GM23338 (cell line): ENCODE results near the gene DIAPH1. TPM values are rescaled to one million over a fixed set of nuclear protein-coding genes. Genes with fewer than 3 reads are reported as not detected.

Source experiments
- ATAC-seq: fragments of 200-7000 bp; cut with Tn5 transposase; 3 replicates; pipeline ENCODE4 v1.9.1; 2020
- DNase-seq: peaks from one replicate; pipeline ENCODE4 v3.0.0-alpha.2; 2015; ENCODE audit warnings: low spot score
- H2AFZ ChIP-seq: fragments of 200-600 bp; sonication (generic); 2 replicates; pipeline ENCODE4 v1.8.0; 2016; ENCODE audit warnings: antibody characterized with exemption, mild to moderate bottlenecking, moderate library complexity
- H3F3A ChIP-seq: fragments of 200-600 bp; sonication (generic); replicated peaks from 2 replicates; pipeline ENCODE4 v1.8.0; 2017; ENCODE audit warnings: antibody characterized with exemption, mixed run types, low read depth
- H3K27ac ChIP-seq: fragments of 200-600 bp; sonication (generic); 2 replicates; pipeline ENCODE4 v1.6.1; 2016; ENCODE audit warnings: low read depth
- H3K27me3 ChIP-seq: fragments of 200-600 bp; sonication (generic); 2 replicates; pipeline ENCODE4 v1.8.0; 2016; ENCODE audit warnings: mild to moderate bottlenecking, mixed run types, moderate library complexity; ENCODE audit not compliant: insufficient read depth
- H3K36me3 ChIP-seq: fragments of 200-600 bp; sonication (generic); 2 replicates; pipeline ENCODE4 v1.8.0; 2016; ENCODE audit warnings: mild to moderate bottlenecking; ENCODE audit not compliant: insufficient read depth
- H3K4me1 ChIP-seq: fragments of 200-600 bp; sonication (generic); 2 replicates; pipeline ENCODE4 v1.8.0; 2016; ENCODE audit warnings: mild to moderate bottlenecking, moderate library complexity; ENCODE audit not compliant: insufficient read depth
- H3K4me2 ChIP-seq: fragments of 200-600 bp; sonication (generic); 2 replicates; pipeline ENCODE4 v1.7.1; 2017; ENCODE audit warnings: mixed run types
- H3K4me3 ChIP-seq: fragments of 200-600 bp; sonication (generic); 2 replicates; pipeline ENCODE4 v1.6.1; 2016; ENCODE audit warnings: mixed run types
- H3K79me2 ChIP-seq: fragments of 200-600 bp; sonication (generic); replicated peaks from 2 replicates; pipeline ENCODE4 v1.8.0; 2017; ENCODE audit warnings: mild to moderate bottlenecking; ENCODE audit not compliant: insufficient read depth
- H3K9me2 ChIP-seq: fragments of 200-600 bp; sonication (generic); 2 replicates; pipeline ENCODE4 v1.8.0; 2017; ENCODE audit not compliant: insufficient read depth
- H4K20me1 ChIP-seq: fragments of 200-600 bp; sonication (generic); replicated peaks from 2 replicates; pipeline ENCODE4 v1.8.0; 2017; ENCODE audit warnings: mild to moderate bottlenecking; ENCODE audit not compliant: insufficient read depth
- H3K27ac Mint-ChIP-seq: 2 replicates; pipeline ENCODE4 v1.8.0; 2020; ENCODE audit warnings: inconsistent platforms, mild to moderate bottlenecking, moderate library complexity, mixed read lengths
- H3K27me3 Mint-ChIP-seq: 3 replicates; pipeline ENCODE4 v1.8.0; 2022; ENCODE audit warnings: low read depth, mild to moderate bottlenecking, moderate library complexity, mixed read lengths, inconsistent platforms; ENCODE audit not compliant: insufficient read depth, poor library complexity
- H3K36me3 Mint-ChIP-seq: 3 replicates; pipeline ENCODE4 v1.8.0; 2021; ENCODE audit warnings: low read depth, mild to moderate bottlenecking, inconsistent platforms, moderate library complexity, mixed read lengths
- H3K4me1 Mint-ChIP-seq: 3 replicates; pipeline ENCODE4 v1.8.0; 2020; ENCODE audit warnings: mild to moderate bottlenecking, inconsistent platforms, mixed read lengths
- H3K4me3 Mint-ChIP-seq: 3 replicates; pipeline ENCODE4 v1.8.0; 2021; ENCODE audit warnings: moderate library complexity, mild to moderate bottlenecking, inconsistent platforms, mixed read lengths
- H3K9me3 Mint-ChIP-seq: 3 replicates; pipeline ENCODE4 v1.8.0; 2020; ENCODE audit warnings: moderate library complexity, mild to moderate bottlenecking, inconsistent platforms, mixed read lengths
- CREB1 ChIP-seq: fragments of 250-450 bp; sonication (Bioruptor Pico); IDR thresholded peaks from 2 replicates; pipeline ENCODE4 v1.5.0; 2020; ENCODE audit warnings: low read depth, mild to moderate bottlenecking, moderate library complexity
- ETS1 ChIP-seq: IDR thresholded peaks from 2 replicates; pipeline ENCODE4 v1.6.1; 2016; ENCODE audit warnings: antibody characterized with exemption
- EZH2 ChIP-seq: fragments of 200-600 bp; sonication (generic); IDR thresholded peaks from one replicate; pipeline ENCODE4 v1.8.0; 2017; ENCODE audit warnings: antibody characterized with exemption, mild to moderate bottlenecking, low read depth; ENCODE audit not compliant: unreplicated experiment
- EZH2phosphoT487 ChIP-seq: fragments of 200-600 bp; sonication (generic); IDR thresholded peaks from one replicate; pipeline ENCODE4 v1.8.1; 2018; ENCODE audit warnings: antibody characterized with exemption; ENCODE audit not compliant: unreplicated experiment
- JUNB ChIP-seq: IDR thresholded peaks from one replicate; pipeline ENCODE4 v1.6.1; 2016; ENCODE audit warnings: antibody characterized with exemption; ENCODE audit not compliant: unreplicated experiment
- NANOG ChIP-seq: IDR thresholded peaks from 2 replicates; pipeline ENCODE4 v1.6.1; 2016; ENCODE audit warnings: antibody characterized with exemption, borderline replicate concordance
- POLR2AphosphoS5 ChIP-seq: IDR thresholded peaks from 2 replicates; pipeline ENCODE4 v1.6.1; 2016; ENCODE audit warnings: antibody characterized with exemption, low read depth
- STAT1 ChIP-seq: IDR thresholded peaks from one replicate; pipeline ENCODE4 v1.6.1; 2016; ENCODE audit warnings: antibody characterized with exemption; ENCODE audit not compliant: unreplicated experiment
- ZNF114 ChIP-seq: fragments of 250-450 bp; sonication (Bioruptor Pico); IDR thresholded peaks from 2 replicates; pipeline ENCODE4 v1.5.0; 2020; ENCODE audit warnings: mild to moderate bottlenecking, moderate library complexity
- ZNF331 ChIP-seq: fragments of 250-450 bp; sonication (Bioruptor Pico); IDR thresholded peaks from 2 replicates; pipeline ENCODE4 v1.5.0; 2020; ENCODE audit warnings: low read depth, mild to moderate bottlenecking, moderate library complexity
- ZNF462 ChIP-seq: fragments of 250-450 bp; sonication (Bioruptor Pico); IDR thresholded peaks from 2 replicates; pipeline ENCODE4 v1.5.0; 2020; ENCODE audit warnings: mild to moderate bottlenecking, moderate library complexity
- polyA plus RNA-seq: library from polyadenylated mRNA; unstranded; fragments of >200 nt; fragmentation: Nextera tagmentation; extraction: Ambion mirVana; gene quantifications from 2 replicates; pipeline ENCODE4 v1.2.1, GENCODE V29; 2016
- total RNA-seq: library from RNA; depleted of rRNA; stranded (reverse); fragments of >200 nt; shearing (Covaris generic); gene quantifications from 2 replicates; pipeline ENCODE4 v1.2.3, GENCODE V29; 2014
- TF ChIP-seq, protein P1 (sequence below): IDR thresholded peaks from one replicate; pipeline ENCODE4 v1.6.1; 2018; ENCODE audit warnings: antibody characterized with exemption; ENCODE audit not compliant: unreplicated experiment
- TF ChIP-seq, protein P2 (sequence below), 2 experiments: fragments of 200-600 bp in 1 of 2; sonication (generic) in 1 of 2; conservative IDR thresholded peaks; 2 replicates each; pipeline versions ENCODE4 v1.5.1 to v1.6.1; 2016 to 2017; ENCODE audit warnings: antibody characterized with exemption in 2 of 2, low read depth in 2 of 2, mild to moderate bottlenecking in 2 of 2, moderate library complexity in 1 of 2

Gene DIAPH1
- total and polyA plus RNA-seq, 2 experiments from 2014 or later: 42.9 to 104 TPM

GRCh38 chr5:141608046-141608445, 10.8 kb downstream of the DIAPH1 start:
- no peaks in the 10 kb centered on the region for H3K36me3 ChIP-seq
- no peak overlapping the region for H3K4me2 ChIP-seq
- Mint-ChIP-seq H3K4me3 (no peak overlapping the region), H3K27me3 (no peaks in the 10 kb centered on the region), H3K27ac (no peak overlapping the region), H3K9me3 (no peaks in the 10 kb centered on the region), H3K36me3 (peaks cover 4% of the 10 kb centered on the region; the same call in 1 of the 3 replicates), H3K4me1 (peaks cover 12% of the 10 kb centered on the region)
- no peaks in the 10 kb centered on the region for H3K9me2 ChIP-seq
- H3F3A ChIP-seq: no peaks in the 10 kb centered on the region
- peaks cover 100% of the 10 kb centered on the region for H3K79me2 ChIP-seq
- no peak for DNase-seq
- no peak for ATAC-seq
- no peak overlapping the region for H3K4me3 ChIP-seq
- no peak for TF ChIP-seq ETS1
- TF ChIP-seq ZNF114 (CRISPR knock-in tag): no peak
- TF ChIP-seq ZNF462 (CRISPR knock-in tag): no peak
- no peak for TF ChIP-seq EZH2
- TF ChIP-seq CREB1 (CRISPR knock-in tag): no peak
- TF ChIP-seq, protein P1, sequence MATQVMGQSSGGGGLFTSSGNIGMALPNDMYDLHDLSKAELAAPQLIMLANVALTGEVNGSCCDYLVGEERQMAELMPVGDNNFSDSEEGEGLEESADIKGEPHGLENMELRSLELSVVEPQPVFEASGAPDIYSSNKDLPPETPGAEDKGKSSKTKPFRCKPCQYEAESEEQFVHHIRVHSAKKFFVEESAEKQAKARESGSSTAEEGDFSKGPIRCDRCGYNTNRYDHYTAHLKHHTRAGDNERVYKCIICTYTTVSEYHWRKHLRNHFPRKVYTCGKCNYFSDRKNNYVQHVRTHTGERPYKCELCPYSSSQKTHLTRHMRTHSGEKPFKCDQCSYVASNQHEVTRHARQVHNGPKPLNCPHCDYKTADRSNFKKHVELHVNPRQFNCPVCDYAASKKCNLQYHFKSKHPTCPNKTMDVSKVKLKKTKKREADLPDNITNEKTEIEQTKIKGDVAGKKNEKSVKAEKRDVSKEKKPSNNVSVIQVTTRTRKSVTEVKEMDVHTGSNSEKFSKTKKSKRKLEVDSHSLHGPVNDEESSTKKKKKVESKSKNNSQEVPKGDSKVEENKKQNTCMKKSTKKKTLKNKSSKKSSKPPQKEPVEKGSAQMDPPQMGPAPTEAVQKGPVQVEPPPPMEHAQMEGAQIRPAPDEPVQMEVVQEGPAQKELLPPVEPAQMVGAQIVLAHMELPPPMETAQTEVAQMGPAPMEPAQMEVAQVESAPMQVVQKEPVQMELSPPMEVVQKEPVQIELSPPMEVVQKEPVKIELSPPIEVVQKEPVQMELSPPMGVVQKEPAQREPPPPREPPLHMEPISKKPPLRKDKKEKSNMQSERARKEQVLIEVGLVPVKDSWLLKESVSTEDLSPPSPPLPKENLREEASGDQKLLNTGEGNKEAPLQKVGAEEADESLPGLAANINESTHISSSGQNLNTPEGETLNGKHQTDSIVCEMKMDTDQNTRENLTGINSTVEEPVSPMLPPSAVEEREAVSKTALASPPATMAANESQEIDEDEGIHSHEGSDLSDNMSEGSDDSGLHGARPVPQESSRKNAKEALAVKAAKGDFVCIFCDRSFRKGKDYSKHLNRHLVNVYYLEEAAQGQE: no peak
- no peak for TF ChIP-seq ZNF331 (CRISPR knock-in tag)
- TF ChIP-seq NANOG: no peak
- TF ChIP-seq STAT1: no peak
- no peak for TF ChIP-seq POLR2AphosphoS5
- TF ChIP-seq EZH2phosphoT487: no peak
- TF ChIP-seq JUNB: no peak
- TF ChIP-seq, protein P2, sequence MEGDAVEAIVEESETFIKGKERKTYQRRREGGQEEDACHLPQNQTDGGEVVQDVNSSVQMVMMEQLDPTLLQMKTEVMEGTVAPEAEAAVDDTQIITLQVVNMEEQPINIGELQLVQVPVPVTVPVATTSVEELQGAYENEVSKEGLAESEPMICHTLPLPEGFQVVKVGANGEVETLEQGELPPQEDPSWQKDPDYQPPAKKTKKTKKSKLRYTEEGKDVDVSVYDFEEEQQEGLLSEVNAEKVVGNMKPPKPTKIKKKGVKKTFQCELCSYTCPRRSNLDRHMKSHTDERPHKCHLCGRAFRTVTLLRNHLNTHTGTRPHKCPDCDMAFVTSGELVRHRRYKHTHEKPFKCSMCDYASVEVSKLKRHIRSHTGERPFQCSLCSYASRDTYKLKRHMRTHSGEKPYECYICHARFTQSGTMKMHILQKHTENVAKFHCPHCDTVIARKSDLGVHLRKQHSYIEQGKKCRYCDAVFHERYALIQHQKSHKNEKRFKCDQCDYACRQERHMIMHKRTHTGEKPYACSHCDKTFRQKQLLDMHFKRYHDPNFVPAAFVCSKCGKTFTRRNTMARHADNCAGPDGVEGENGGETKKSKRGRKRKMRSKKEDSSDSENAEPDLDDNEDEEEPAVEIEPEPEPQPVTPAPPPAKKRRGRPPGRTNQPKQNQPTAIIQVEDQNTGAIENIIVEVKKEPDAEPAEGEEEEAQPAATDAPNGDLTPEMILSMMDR (conservative IDR thresholded peaks at IDR 0.05; ENCODE audit: low read depth in 2 of 2): no peak
- H3K27me3 ChIP-seq: no peaks in the 10 kb centered on the region
- peaks cover 1% of the 10 kb centered on the region; the same call in 1 of the 2 replicates for H3K4me1 ChIP-seq
- no peak overlapping the region for H2AFZ ChIP-seq
- H3K27ac ChIP-seq: no peak overlapping the region
- peaks cover 25% of the 10 kb centered on the region for H4K20me1 ChIP-seq
